Cardiac muscle cell (in vitro differentiated cells and primary cell): ENCODE measurements around the gene ARRDC5. TPM values are rescaled to one million over a fixed set of nuclear protein-coding genes. Genes with fewer than 3 reads are reported as not detected.
"Not testable (repeated sequence)": the region's sequence is repeated elsewhere in the genome, so short reads cannot be mapped to it uniquely, and the experiment has no call there.

Source experiments
- DNase-seq, 2 donors: peaks; one replicate each; pipeline versions ENCODE4 v3.0.0 to v3.0.0-alpha.2; 2010 to 2017; ENCODE audit warnings: low read depth in 1 of 2, low spot score in 1 of 2
- H3K27ac ChIP-seq: fragments of 200-600 bp; sonication (generic); 2 replicates; pipeline ENCODE4 v1.5.1; 2016
- H3K27me3 ChIP-seq: fragments of 200-600 bp; sonication (generic); 2 replicates; pipeline ENCODE4 v1.6.0; 2016; ENCODE audit warnings: control low read depth
- H3K36me3 ChIP-seq: fragments of 200-600 bp; sonication (generic); 2 replicates; pipeline ENCODE4 v1.5.1; 2016; ENCODE audit warnings: control low read depth
- H3K4me1 ChIP-seq: fragments of 200-600 bp; sonication (generic); 2 replicates; pipeline ENCODE4 v1.8.1; 2017; ENCODE audit warnings: low read depth, mild to moderate bottlenecking, mixed run types
- H3K4me3 ChIP-seq: fragments of 200-600 bp; sonication (generic); 2 replicates; pipeline ENCODE4 v1.5.1; 2016; ENCODE audit warnings: mild to moderate bottlenecking
- H3K9me3 ChIP-seq: fragments of 200-600 bp; sonication (generic); 2 replicates; pipeline ENCODE4 v1.5.1; 2017; ENCODE audit warnings: low read depth, mild to moderate bottlenecking, control low read depth
- polyA plus RNA-seq: library from polyadenylated mRNA; unstranded; fragments of >200 nt; fragmentation: Nextera tagmentation; extraction: Ambion mirVana; gene quantifications from 2 replicates; pipeline ENCODE4 v1.2.1, GENCODE V29; 2016
- total RNA-seq: library from RNA; depleted of rRNA; stranded (reverse); fragments of >200 nt; gene quantifications from 2 replicates; pipeline ENCODE4 v1.2.3, GENCODE V29; 2016
- TF ChIP-seq, protein P1 (sequence below): IDR thresholded peaks from 2 replicates; pipeline ENCODE4 v1.5.1; 2012; ENCODE audit warnings: low read depth, mild to moderate bottlenecking, low read length

Gene ARRDC5
- total and polyA plus RNA-seq, 2 experiments from 2014 or later: not detected

DNA sequence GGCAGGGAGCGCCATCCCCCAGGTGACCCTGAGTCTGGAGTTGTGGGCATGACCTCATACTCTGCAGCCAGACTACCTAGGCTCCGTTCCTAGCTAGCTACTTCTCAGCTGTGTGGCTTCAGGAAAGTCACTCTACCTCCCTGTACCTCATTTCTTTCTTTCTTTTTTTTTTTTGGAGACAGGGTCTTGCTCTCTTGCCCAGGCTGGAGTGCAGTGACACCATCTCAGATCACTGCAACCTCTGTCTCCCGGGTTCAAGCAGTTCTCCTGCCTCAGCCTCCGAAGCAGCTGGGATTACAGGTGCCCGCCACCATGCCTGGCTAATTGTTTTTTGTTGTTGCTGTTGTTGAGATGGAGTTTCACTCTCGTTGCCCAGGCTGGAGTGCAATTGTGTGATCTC is 50.2 kb downstream of the ARRDC5 start:
- peaks cover 5% of the 10 kb centered on the region for H3K4me1 ChIP-seq
- no peak overlapping the region for H3K27ac ChIP-seq
- no peaks in the 10 kb centered on the region for H3K9me3 ChIP-seq
- H3K36me3 ChIP-seq: peaks cover 21% of the 10 kb centered on the region
- no peaks in the 10 kb centered on the region for H3K27me3 ChIP-seq
- no peak overlapping the region for H3K4me3 ChIP-seq
- TF ChIP-seq, protein P1, sequence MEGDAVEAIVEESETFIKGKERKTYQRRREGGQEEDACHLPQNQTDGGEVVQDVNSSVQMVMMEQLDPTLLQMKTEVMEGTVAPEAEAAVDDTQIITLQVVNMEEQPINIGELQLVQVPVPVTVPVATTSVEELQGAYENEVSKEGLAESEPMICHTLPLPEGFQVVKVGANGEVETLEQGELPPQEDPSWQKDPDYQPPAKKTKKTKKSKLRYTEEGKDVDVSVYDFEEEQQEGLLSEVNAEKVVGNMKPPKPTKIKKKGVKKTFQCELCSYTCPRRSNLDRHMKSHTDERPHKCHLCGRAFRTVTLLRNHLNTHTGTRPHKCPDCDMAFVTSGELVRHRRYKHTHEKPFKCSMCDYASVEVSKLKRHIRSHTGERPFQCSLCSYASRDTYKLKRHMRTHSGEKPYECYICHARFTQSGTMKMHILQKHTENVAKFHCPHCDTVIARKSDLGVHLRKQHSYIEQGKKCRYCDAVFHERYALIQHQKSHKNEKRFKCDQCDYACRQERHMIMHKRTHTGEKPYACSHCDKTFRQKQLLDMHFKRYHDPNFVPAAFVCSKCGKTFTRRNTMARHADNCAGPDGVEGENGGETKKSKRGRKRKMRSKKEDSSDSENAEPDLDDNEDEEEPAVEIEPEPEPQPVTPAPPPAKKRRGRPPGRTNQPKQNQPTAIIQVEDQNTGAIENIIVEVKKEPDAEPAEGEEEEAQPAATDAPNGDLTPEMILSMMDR: no peak
- no peak for DNase-seq

DNA sequence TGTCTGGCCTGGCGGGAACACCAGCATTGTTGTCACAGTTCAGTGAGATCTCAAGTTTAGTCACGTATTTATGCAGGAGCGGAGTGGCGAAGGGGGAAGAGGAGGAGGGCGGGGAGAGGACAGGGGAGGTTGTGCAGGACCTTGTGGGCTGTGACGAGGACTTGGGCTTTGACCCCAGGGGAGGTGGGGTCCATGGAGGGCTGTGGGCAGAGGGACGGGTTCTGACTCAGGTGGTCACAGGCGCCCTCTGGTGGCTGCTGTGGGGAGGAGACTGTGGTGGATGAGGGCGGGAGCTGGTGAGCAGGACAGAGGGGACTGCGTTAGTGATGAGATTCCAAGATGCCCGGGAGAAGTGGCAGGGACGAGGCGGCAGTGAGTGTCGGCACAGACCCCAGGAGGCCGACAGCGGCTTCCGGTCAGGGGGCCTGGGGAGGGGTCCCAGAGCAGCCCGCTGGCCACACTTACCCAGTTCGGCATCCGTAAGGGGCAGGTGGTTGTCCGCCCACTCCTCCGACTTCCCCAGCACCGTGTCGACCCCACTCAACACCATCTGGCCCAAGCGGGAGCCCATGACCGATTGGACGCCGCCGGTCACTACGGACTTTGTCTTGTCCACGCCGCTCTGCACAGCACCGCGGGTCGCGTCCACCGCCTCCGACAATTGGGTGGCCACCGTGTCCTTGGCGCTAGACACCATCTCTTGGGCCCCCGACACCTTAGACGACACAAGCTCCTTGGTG is 51.0 kb downstream of the ARRDC5 start:
- Histone ChIP-seq H3K4me3 (no peak overlapping the region), H3K9me3 (no peaks in the 10 kb centered on the region), H3K27ac (no peak overlapping the region), H3K4me1 (peaks cover 5% of the 10 kb centered on the region), H3K27me3 (no peaks in the 10 kb centered on the region), H3K36me3 (peaks cover 19% of the 10 kb centered on the region)
- peak; percentile 65 to 68 for DNase-seq
- TF ChIP-seq, protein P1: peak; percentile 82

DNA sequence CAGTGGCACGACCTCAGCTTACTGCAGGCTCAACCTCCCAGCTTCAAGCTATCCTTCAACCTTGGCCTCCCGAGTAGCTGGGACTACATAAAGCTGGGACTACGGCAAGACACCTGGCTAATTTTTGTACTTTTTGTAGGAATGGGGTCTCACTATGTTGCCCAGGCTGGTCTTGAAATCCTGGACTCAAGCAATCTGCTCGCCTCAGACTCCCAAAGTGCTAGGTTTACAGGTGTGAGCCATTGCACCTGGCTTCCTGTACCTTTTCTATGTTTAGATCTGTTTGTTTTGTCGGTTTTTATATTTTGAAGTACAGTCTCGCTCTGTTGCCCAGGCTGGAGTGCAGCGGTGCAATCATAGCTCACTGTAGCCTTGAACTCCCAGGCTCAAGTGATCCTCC is 53.7 kb downstream of the ARRDC5 start:
- H3K9me3 ChIP-seq: no peaks in the 10 kb centered on the region
- DNase-seq: no peak
- no peak overlapping the region for H3K4me3 ChIP-seq
- peaks cover 28% of the 10 kb centered on the region for H3K36me3 ChIP-seq
- H3K27ac ChIP-seq: no peak overlapping the region
- H3K27me3 ChIP-seq: no peaks in the 10 kb centered on the region
- H3K4me1 ChIP-seq: no peaks in the 10 kb centered on the region
- TF ChIP-seq, protein P1: no peak

DNA sequence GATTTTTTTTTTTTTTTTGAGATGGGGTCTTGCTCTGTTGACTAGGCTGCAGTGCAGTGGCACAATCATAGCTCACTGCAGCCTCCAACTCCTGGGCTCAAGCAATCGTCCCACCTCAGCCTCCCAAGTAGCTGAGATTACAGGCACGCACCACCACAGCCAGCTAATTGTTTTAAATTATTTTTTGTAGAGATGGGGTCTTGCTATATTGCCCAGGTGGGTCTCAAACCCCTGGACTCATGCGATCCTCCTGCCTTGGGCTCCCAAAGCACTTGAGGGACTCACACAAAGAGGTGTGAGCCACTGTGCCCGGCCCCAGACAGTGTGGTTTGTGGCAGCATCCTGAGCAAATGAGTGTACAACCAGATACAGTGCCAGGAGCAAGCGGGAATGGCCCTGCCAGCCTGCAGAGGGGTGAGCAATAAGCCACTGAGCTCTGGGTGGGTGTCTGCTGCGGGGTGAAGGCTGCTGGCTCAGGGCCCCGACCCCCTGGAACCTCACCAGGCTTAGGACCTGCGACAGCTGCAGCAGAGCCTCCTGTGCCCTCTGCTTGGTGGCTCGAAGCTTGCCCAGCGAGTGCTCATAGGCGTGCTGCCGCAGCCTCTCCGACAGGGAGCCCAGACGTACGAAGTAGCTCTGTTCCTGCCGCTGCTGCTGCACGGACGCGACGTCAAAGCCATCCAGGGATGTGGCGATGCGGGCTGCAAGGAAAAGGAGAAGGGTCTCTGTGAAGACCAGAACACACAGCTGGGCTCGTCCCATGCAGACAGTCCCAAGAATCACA is 55.3 kb downstream of the ARRDC5 start:
- H3K36me3 ChIP-seq: peaks cover 39% of the 10 kb centered on the region
- TF ChIP-seq, protein P1: no peak
- H3K4me3 ChIP-seq: no peak overlapping the region
- H3K9me3 ChIP-seq: no peaks in the 10 kb centered on the region
- H3K27me3 ChIP-seq: no peaks in the 10 kb centered on the region
- no peak overlapping the region for H3K27ac ChIP-seq
- no peak for DNase-seq
- no peaks in the 10 kb centered on the region for H3K4me1 ChIP-seq

DNA sequence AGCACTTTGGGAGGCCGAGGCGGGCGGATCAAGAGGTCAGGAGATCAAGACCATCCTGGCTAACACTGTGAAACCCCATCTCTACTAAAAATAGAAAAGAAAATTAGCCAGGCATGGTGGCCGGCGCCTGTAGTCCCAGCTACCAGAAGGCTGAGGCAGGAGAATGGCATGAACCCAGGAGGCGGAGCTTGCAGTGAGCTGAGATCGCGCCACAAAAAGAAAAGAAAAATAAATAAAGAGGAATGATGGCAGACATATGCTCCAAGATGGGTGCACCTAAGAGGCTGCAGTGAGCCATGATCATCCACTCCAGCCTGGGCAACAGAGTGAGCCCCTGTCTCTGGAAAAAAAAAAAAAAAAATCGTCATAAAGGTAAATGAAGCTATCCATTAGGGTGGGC is 56.7 kb downstream of the ARRDC5 start:
- not testable (repeated sequence) for H3K4me1 ChIP-seq, H3K9me3 ChIP-seq, H3K27me3 ChIP-seq, DNase-seq, H3K4me3 ChIP-seq, H3K27ac ChIP-seq
- peaks cover 36% of the 10 kb centered on the region for H3K36me3 ChIP-seq
